HL-60 (cell line): Measurements from ENCODE around the gene SRCAP.

Experiments used
- CTCF ChIP-seq: IDR thresholded peaks from one replicate; pipeline ENCODE4 v1.5.1; 2011; ENCODE audit warnings: low read length, control low read depth, inconsistent platforms; ENCODE audit not compliant: insufficient read depth
- GABPA ChIP-seq: IDR thresholded peaks from 2 replicates; pipeline ENCODE4 v1.6.1; 2012; ENCODE audit warnings: low read depth

- TF ChIP-seq CTCF (no peak), GABPA (no peak)
Observed at GRCh38 chr16:30722443-30722842, 23.5 kb downstream of the SRCAP start.
